MM.1S (cell line): Measurements from ENCODE around the gene C8A.

Experiments used
- DNase-seq: peaks from one replicate; pipeline ENCODE4 v3.0.0-alpha.2; 2015
- H2AFZ ChIP-seq: fragments of 300-600 bp; sonication (generic); 2 replicates; pipeline ENCODE4 v1.6.0; 2016; ENCODE audit warnings: antibody characterized with exemption, low read length
- H3F3A ChIP-seq: fragments of 300-600 bp; sonication (generic); 2 replicates; pipeline ENCODE4 v1.6.1; 2016; ENCODE audit warnings: mild to moderate bottlenecking, antibody characterized with exemption, low read length, moderate library complexity, mixed read lengths; ENCODE audit not compliant: insufficient read depth
- H3K27ac ChIP-seq: fragments of 300-600 bp; sonication (generic); 2 replicates; pipeline ENCODE4 v1.5.1; 2016; ENCODE audit warnings: mild to moderate bottlenecking, low read length
- H3K27me3 ChIP-seq: fragments of 300-600 bp; sonication (generic); replicated peaks from 2 replicates; pipeline ENCODE4 v1.6.0; 2016; ENCODE audit warnings: low read length; ENCODE audit not compliant: insufficient read depth
- H3K36me3 ChIP-seq: fragments of 300-600 bp; sonication (generic); replicated peaks from 2 replicates; pipeline ENCODE4 v1.6.1; 2016; ENCODE audit warnings: mild to moderate bottlenecking, low read length, mixed read lengths; ENCODE audit not compliant: insufficient read depth
- H3K4me1 ChIP-seq: fragments of 300-600 bp; sonication (generic); 2 replicates; pipeline ENCODE4 v1.6.1; 2016; ENCODE audit warnings: low read length, mixed read lengths
- H3K4me2 ChIP-seq: fragments of 300-600 bp; sonication (generic); 2 replicates; pipeline ENCODE4 v1.6.0; 2016; ENCODE audit warnings: low read depth, low read length
- H3K4me3 ChIP-seq: fragments of 300-600 bp; sonication (generic); 2 replicates; pipeline ENCODE4 v1.5.1; 2016; ENCODE audit warnings: low read length, mixed read lengths
- H3K79me2 ChIP-seq: fragments of 300-600 bp; sonication (generic); 2 replicates; pipeline ENCODE4 v1.6.1; 2016; ENCODE audit warnings: mixed run types, low read length, mixed read lengths
- H3K9ac ChIP-seq: fragments of 300-600 bp; sonication (generic); 2 replicates; pipeline ENCODE4 v1.6.1; 2016; ENCODE audit warnings: low read length, mixed read lengths
- H3K9me2 ChIP-seq: fragments of 300-600 bp; sonication (generic); replicated peaks from 2 replicates; pipeline ENCODE4 v1.6.1; 2016; ENCODE audit warnings: mild to moderate bottlenecking, low read length, mixed read lengths; ENCODE audit not compliant: insufficient read depth
- H3K9me3 ChIP-seq: fragments of 300-600 bp; sonication (generic); replicated peaks from 2 replicates; pipeline ENCODE4 v1.6.1; 2016; ENCODE audit warnings: mild to moderate bottlenecking, low read length, mixed read lengths; ENCODE audit not compliant: insufficient read depth
- H4K20me1 ChIP-seq: fragments of 300-600 bp; sonication (generic); 2 replicates; pipeline ENCODE4 v1.6.1; 2016; ENCODE audit warnings: mild to moderate bottlenecking, low read length, moderate library complexity, mixed read lengths; ENCODE audit not compliant: insufficient read depth
- CTCF ChIP-seq: fragments of 300-600 bp; sonication (generic); IDR thresholded peaks from 2 replicates; pipeline ENCODE4 v1.5.1; 2016; ENCODE audit warnings: antibody characterized with exemption, low read length, mixed read lengths
- EZH2 ChIP-seq: fragments of 300-600 bp; sonication (generic); optimal IDR thresholded peaks from 2 replicates; pipeline ENCODE3; 2017; ENCODE audit warnings: low read depth, mild to moderate bottlenecking, antibody characterized with exemption, low read length, mixed read lengths
- EZH2phosphoT487 ChIP-seq: fragments of 300-600 bp; sonication (generic); IDR thresholded peaks from 2 replicates; pipeline ENCODE4 v1.6.1; 2018; ENCODE audit warnings: antibody characterized with exemption, low read length

C8A gene

GRCh38 chr1:56910441-56910985 is 55.9 kb downstream of the C8A start:
- H3K9me3 ChIP-seq, result no peaks in the 10 kb centered on the region

GRCh38 chr1:56911098-56911938 is 56.7 kb downstream of the C8A start:
- Histone ChIP-seq H3K4me2 (no peak overlapping the region), H4K20me1 (no peaks in the 10 kb centered on the region), H3K36me3 (no peaks in the 10 kb centered on the region), H3K27ac (no peak overlapping the region), H3F3A (no peaks in the 10 kb centered on the region), H3K9me3 (no peaks in the 10 kb centered on the region), H3K4me1 (peaks cover 10% of the 10 kb centered on the region; the same call in 1 of the 2 replicates), H3K9me2 (no peaks in the 10 kb centered on the region), H3K27me3 (no peaks in the 10 kb centered on the region), H3K79me2 (no peaks in the 10 kb centered on the region), H3K4me3 (no peak overlapping the region), H2AFZ (no peak overlapping the region), H3K9ac (no peak overlapping the region)
- no peak for DNase-seq
- no peak for TF ChIP-seq CTCF
- no peak for TF ChIP-seq EZH2phosphoT487
- TF ChIP-seq EZH2, result no peak

More at GRCh38 chr1:56910441-56910985, 55.9 kb downstream of the C8A start:
- TF ChIP-seq CTCF (no peak), EZH2 (no peak), EZH2phosphoT487 (no peak)
- no peak overlapping the region for H3K9ac ChIP-seq
- H3K36me3 ChIP-seq, result no peaks in the 10 kb centered on the region
- no peak overlapping the region for H3K27ac ChIP-seq
- no peaks in the 10 kb centered on the region for H3K27me3 ChIP-seq
- no peak overlapping the region for H2AFZ ChIP-seq
- no peaks in the 10 kb centered on the region for H3F3A ChIP-seq
- no peak for DNase-seq
- H3K4me2 ChIP-seq, result no peak overlapping the region
- no peak overlapping the region for H3K4me3 ChIP-seq
- no peaks in the 10 kb centered on the region for H4K20me1 ChIP-seq
- H3K79me2 ChIP-seq, result no peaks in the 10 kb centered on the region
- H3K4me1 ChIP-seq, result peaks cover 10% of the 10 kb centered on the region; the same call in 1 of the 2 replicates
- H3K9me2 ChIP-seq, result no peaks in the 10 kb centered on the region

- no peaks in the 10 kb centered on the region for H3K79me2 ChIP-seq
- H3K4me3 ChIP-seq, result no peak overlapping the region
- no peaks in the 10 kb centered on the region for H3K36me3 ChIP-seq
- no peak overlapping the region for H2AFZ ChIP-seq
- H4K20me1 ChIP-seq, result no peaks in the 10 kb centered on the region
- no peak overlapping the region for H3K4me2 ChIP-seq
- peaks cover 10% of the 10 kb centered on the region; the same call in 1 of the 2 replicates for H3K4me1 ChIP-seq
- H3F3A ChIP-seq, result no peaks in the 10 kb centered on the region
- no peak overlapping the region for H3K27ac ChIP-seq
- no peak for DNase-seq
- no peaks in the 10 kb centered on the region for H3K27me3 ChIP-seq
- no peaks in the 10 kb centered on the region for H3K9me3 ChIP-seq
- no peak overlapping the region for H3K9ac ChIP-seq
- TF ChIP-seq EZH2 (no peak), EZH2phosphoT487 (no peak), CTCF (no peak)
- no peaks in the 10 kb centered on the region for H3K9me2 ChIP-seq
Observed at GRCh38 chr1:56912325-56912724, 57.7 kb downstream of the C8A start.
